Peyer's patch (tissue), 4 donors: Measurements from ENCODE around the gene GSG1. TPM values are rescaled to one million over a fixed set of nuclear protein-coding genes. Genes with fewer than 3 reads are reported as not detected.

Experiments
- DNase-seq, 3 donors: peaks; one replicate each; pipeline ENCODE4 v3.0.0-alpha.2; 2017 to 2019
- H3K27ac ChIP-seq, 4 donors: fragments of 200-600 bp; sonication (generic); one replicate each; pipeline ENCODE4 v1.5.1; 2016 to 2019
- H3K27me3 ChIP-seq, 2 donors: fragments of 200-600 bp; sonication (generic); one replicate each; pipeline ENCODE4 v1.5.1; 2019
- H3K36me3 ChIP-seq, 3 donors: fragments of 200-600 bp; sonication (generic); one replicate each; pipeline ENCODE4 v1.5.1; 2016 to 2019
- H3K4me1 ChIP-seq, 4 donors: fragments of 200-600 bp; sonication (generic); one replicate each; pipeline ENCODE4 v1.5.1; 2016 to 2019
- H3K4me3 ChIP-seq, 4 donors: fragments of 200-600 bp; sonication (generic); 1 replicate in 3 of 4; 2 replicates in 1 of 4; pipeline ENCODE4 v1.5.1; 2016 to 2019; ENCODE audit warnings: mild to moderate bottlenecking in 1 of 4
- H3K9me3 ChIP-seq, 4 donors: fragments of 200-600 bp; sonication (generic); one replicate each; pipeline ENCODE4 v1.5.1; 2016 to 2019; ENCODE audit warnings: mild to moderate bottlenecking in 1 of 4
- CTCF ChIP-seq, 6 experiments: fragments of 450-650 bp in 4 of 6; fragments of 200-600 bp in 2 of 6; sonication (generic) in 1 of 6; IDR thresholded peaks; one replicate each; pipeline ENCODE4 v1.5.1; 2017 to 2019; ENCODE audit warnings: antibody characterized with exemption in 6 of 6, mild to moderate bottlenecking in 3 of 6, moderate library complexity in 1 of 6
- POLR2A ChIP-seq, 2 donors: fragments of 450-650 bp; IDR thresholded peaks; one replicate each; pipeline ENCODE4 v1.5.1; 2017; ENCODE audit warnings: antibody characterized with exemption in 2 of 2, mild to moderate bottlenecking in 2 of 2, moderate library complexity in 2 of 2
- total RNA-seq, 4 donors: library from RNA; depleted of rRNA; stranded (reverse); fragments of >200 nt; gene quantifications; one replicate each; pipeline ENCODE4 v1.1.0, GENCODE V29; 2016

Gene GSG1
- total RNA-seq, 4 donors from 2014 or later, result 1.1 TPM; not detected in 3

- H3K4me1 ChIP-seq, result no peaks in the 10 kb centered on the region
- no peak for DNase-seq
- H3K9me3 ChIP-seq, result no peaks in the 10 kb centered on the region
- H3K27me3 ChIP-seq, result no peaks in the 10 kb centered on the region
- H3K4me3 ChIP-seq, result no peak overlapping the region
- no peak overlapping the region for H3K27ac ChIP-seq
- no peaks in the 10 kb centered on the region for H3K36me3 ChIP-seq
- no peak for TF ChIP-seq CTCF (IDR thresholded peaks at IDR 0.05)
- no peak for TF ChIP-seq POLR2A (IDR thresholded peaks at IDR 0.05)
Observed at GRCh38 chr12:13049816-13050215, 53.7 kb downstream of the GSG1 start.

GRCh38 chr12:13046964-13047363 is 56.5 kb downstream of the GSG1 start:
- DNase-seq, result no peak
- H3K4me3 ChIP-seq, result no peak overlapping the region
- H3K27ac ChIP-seq, result peak overlapping the region in 1 of 4 donors; percentile 74
- no peaks in the 10 kb centered on the region for H3K9me3 ChIP-seq
- no peaks in the 10 kb centered on the region for H3K27me3 ChIP-seq
- H3K36me3 ChIP-seq, result no peaks in the 10 kb centered on the region
- no peaks in the 10 kb centered on the region for H3K4me1 ChIP-seq
- TF ChIP-seq POLR2A (IDR thresholded peaks at IDR 0.05) (peak in 1 of 2 donors; percentile 16), CTCF (IDR thresholded peaks at IDR 0.05) (no peak)

- H3K27me3 ChIP-seq, result no peaks in the 10 kb centered on the region
- H3K27ac ChIP-seq, result no peak overlapping the region
- no peaks in the 10 kb centered on the region for H3K4me1 ChIP-seq
- no peak for TF ChIP-seq POLR2A (IDR thresholded peaks at IDR 0.05)
- no peak for TF ChIP-seq CTCF (IDR thresholded peaks at IDR 0.05)
- no peaks in the 10 kb centered on the region for H3K36me3 ChIP-seq
- H3K4me3 ChIP-seq, result no peak overlapping the region
- no peaks in the 10 kb centered on the region for H3K9me3 ChIP-seq
- DNase-seq, result no peak
Observed at GRCh38 chr12:13045816-13046215, 57.7 kb downstream of the GSG1 start.

- Histone ChIP-seq H3K36me3 (no peaks in the 10 kb centered on the region), H3K9me3 (no peaks in the 10 kb centered on the region), H3K27ac (peak overlapping the region in 1 of 4 donors; percentile 75), H3K4me3 (peak overlapping the region; percentile 82 to 98 (median 96)), H3K4me1 (peaks cover 0 to 5% (median 0%) of the 10 kb centered on the region in 4 donors), H3K27me3 (no peaks in the 10 kb centered on the region)
- DNase-seq, result no peak
- TF ChIP-seq CTCF (IDR thresholded peaks at IDR 0.05), result no peak
- no peak for TF ChIP-seq POLR2A (IDR thresholded peaks at IDR 0.05)
Observed at GRCh38 chr12:13044906-13045299, 58.6 kb downstream of the GSG1 start.

- peak within 1 kb of the TSS in 3 of 4 donors; percentile 48 to 75 (median 65) for H3K27ac ChIP-seq
Observed at GRCh38 chr12:13044002-13044905, 59.2 kb downstream of the GSG1 start, which contains the start of gene FAM234B. Gene FAM234B, plus strand, starts transcription at chr12:13044381. Its CDS starts 23 bp downstream, at chr12:13044404.

More at GRCh38 chr12:13044002-13044905, 59.2 kb downstream of the GSG1 start, which contains the start of gene FAM234B:
- peak within 1 kb of the TSS; percentile 82 to 98 (median 96) for H3K4me3 ChIP-seq
- peak in 1 of 2 donors; percentile 24 for TF ChIP-seq POLR2A (IDR thresholded peaks at IDR 0.05)
- peak in 1 of 6 experiments; percentile 18 for TF ChIP-seq CTCF (IDR thresholded peaks at IDR 0.05)
- H3K27me3 ChIP-seq, result no peaks in the 10 kb centered on the region
- peaks cover 0 to 11% (median 0%) of the 10 kb centered on the region in 4 donors for H3K4me1 ChIP-seq
- H3K9me3 ChIP-seq, result no peaks in the 10 kb centered on the region
- DNase-seq, result peak; percentile 64 to 89 (median 84)
- H3K36me3 ChIP-seq, result no peaks in the 10 kb centered on the region
